Ishikawa (cell line): ENCODE data around the gene ZNF177.

Experiments used
- CEBPB ChIP-seq: IDR thresholded peaks from 2 replicates; pipeline ENCODE4 v1.6.1; 2012
- CREB1 ChIP-seq: IDR thresholded peaks from 2 replicates; pipeline ENCODE4 v1.6.1; 2012; ENCODE audit warnings: low read depth
- EGR1 ChIP-seq: IDR thresholded peaks from 2 replicates; pipeline ENCODE4 v1.6.1; 2012
- EP300 ChIP-seq: IDR thresholded peaks from 2 replicates; pipeline ENCODE4 v1.6.1; 2012; ENCODE audit warnings: borderline replicate concordance
- FOXM1 ChIP-seq: IDR thresholded peaks from 2 replicates; pipeline ENCODE4 v1.6.1; 2012; ENCODE audit warnings: low read depth, borderline replicate concordance
- NFIC ChIP-seq: IDR thresholded peaks from 2 replicates; pipeline ENCODE4 v1.6.1; 2012
- RAD21 ChIP-seq: IDR thresholded peaks from 2 replicates; pipeline ENCODE4 v1.6.1; 2012; ENCODE audit warnings: low read depth
- TAF1 ChIP-seq: IDR thresholded peaks from 2 replicates; pipeline ENCODE4 v1.6.1; 2012; ENCODE audit warnings: low read depth, mild to moderate bottlenecking
- TCF12 ChIP-seq: IDR thresholded peaks from 2 replicates; pipeline ENCODE4 v1.6.1; 2012; ENCODE audit warnings: low read depth
- TEAD4 ChIP-seq: IDR thresholded peaks from 2 replicates; pipeline ENCODE4 v1.6.1; 2012
- USF1 ChIP-seq: IDR thresholded peaks from 2 replicates; pipeline ENCODE4 v1.6.1; 2012
- YY1 ChIP-seq: IDR thresholded peaks from 2 replicates; pipeline ENCODE4 v1.6.1; 2012; ENCODE audit warnings: low read depth
- ZBTB7A ChIP-seq: IDR thresholded peaks from 2 replicates; pipeline ENCODE4 v1.6.1; 2012; ENCODE audit warnings: low read depth
- TF ChIP-seq, protein P1 (sequence below): IDR thresholded peaks from 2 replicates; pipeline ENCODE4 v1.6.1; 2012
- TF ChIP-seq, protein P2 (sequence below): IDR thresholded peaks from 2 replicates; pipeline ENCODE4 v1.6.1; 2012; ENCODE audit warnings: low read depth, mild to moderate bottlenecking

ZNF177 gene

GRCh38 chr19:9362905-9363304, at the start of gene ZNF177:
Gene ZNF177 (plus strand): TSS chr19:9363013. CDS start chr19:9378312, 15,299 bp downstream.
- TF ChIP-seq NFIC (no peak), ZBTB7A (no peak), FOXM1 (no peak), TAF1 (no peak), USF1 (no peak), EGR1 (no peak), TCF12 (no peak), RAD21 (no peak), YY1 (no peak), CEBPB (no peak), TEAD4 (no peak), EP300 (no peak)
- TF ChIP-seq, protein P1, sequence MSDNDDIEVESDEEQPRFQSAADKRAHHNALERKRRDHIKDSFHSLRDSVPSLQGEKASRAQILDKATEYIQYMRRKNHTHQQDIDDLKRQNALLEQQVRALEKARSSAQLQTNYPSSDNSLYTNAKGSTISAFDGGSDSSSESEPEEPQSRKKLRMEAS = no peak
- TF ChIP-seq, protein P2, sequence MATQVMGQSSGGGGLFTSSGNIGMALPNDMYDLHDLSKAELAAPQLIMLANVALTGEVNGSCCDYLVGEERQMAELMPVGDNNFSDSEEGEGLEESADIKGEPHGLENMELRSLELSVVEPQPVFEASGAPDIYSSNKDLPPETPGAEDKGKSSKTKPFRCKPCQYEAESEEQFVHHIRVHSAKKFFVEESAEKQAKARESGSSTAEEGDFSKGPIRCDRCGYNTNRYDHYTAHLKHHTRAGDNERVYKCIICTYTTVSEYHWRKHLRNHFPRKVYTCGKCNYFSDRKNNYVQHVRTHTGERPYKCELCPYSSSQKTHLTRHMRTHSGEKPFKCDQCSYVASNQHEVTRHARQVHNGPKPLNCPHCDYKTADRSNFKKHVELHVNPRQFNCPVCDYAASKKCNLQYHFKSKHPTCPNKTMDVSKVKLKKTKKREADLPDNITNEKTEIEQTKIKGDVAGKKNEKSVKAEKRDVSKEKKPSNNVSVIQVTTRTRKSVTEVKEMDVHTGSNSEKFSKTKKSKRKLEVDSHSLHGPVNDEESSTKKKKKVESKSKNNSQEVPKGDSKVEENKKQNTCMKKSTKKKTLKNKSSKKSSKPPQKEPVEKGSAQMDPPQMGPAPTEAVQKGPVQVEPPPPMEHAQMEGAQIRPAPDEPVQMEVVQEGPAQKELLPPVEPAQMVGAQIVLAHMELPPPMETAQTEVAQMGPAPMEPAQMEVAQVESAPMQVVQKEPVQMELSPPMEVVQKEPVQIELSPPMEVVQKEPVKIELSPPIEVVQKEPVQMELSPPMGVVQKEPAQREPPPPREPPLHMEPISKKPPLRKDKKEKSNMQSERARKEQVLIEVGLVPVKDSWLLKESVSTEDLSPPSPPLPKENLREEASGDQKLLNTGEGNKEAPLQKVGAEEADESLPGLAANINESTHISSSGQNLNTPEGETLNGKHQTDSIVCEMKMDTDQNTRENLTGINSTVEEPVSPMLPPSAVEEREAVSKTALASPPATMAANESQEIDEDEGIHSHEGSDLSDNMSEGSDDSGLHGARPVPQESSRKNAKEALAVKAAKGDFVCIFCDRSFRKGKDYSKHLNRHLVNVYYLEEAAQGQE = no peak

DNA sequence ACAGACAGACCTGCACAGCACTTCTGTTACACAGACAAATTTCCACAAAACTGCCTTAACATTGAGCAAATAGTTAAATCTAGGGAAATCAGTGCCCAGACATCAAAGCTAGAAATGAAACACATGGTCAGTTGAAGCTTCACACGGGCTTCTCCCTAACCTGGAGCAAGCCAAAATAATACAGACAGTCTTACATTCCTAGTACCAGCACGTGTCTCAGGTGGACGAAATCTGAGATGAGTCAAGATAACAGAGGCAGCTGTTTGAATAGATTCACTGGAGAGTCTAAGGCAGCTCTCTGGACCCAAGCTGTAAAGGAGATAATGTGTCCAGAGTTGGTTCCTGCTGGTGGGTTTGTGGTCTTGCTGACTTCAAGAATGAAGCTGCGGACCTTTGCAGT, 49.1 kb upstream of the ZNF177 start:
- TF ChIP-seq NFIC = no peak
- no peak for TF ChIP-seq TEAD4
- TF ChIP-seq, protein P1 = no peak
- TF ChIP-seq CREB1 = no peak
- no peak for TF ChIP-seq CEBPB
- no peak for TF ChIP-seq EGR1

DNA sequence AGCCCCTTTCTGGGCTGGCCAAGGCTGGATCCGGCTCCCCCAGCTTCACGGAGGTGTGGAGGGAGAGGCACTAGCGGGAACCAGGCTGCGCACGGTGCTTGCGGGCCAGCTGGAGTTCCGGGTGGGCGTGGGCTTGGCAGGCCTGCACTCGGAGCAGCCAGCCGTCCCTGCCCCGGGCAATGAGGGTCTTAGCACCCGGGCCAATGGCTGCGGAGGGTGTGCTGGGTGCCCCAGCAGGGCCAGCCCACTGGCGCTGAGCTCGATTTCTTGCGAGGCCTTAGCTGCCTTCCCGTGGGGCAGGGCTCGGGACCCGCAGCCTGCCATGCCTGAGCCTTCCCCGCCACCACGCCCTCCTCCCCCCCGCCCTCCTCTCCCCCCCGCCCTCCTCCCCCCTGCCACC, 41.5 kb upstream of the ZNF177 start:
- TF ChIP-seq RAD21 (no peak), TAF1 (no peak), TCF12 (no peak), CEBPB (no peak), CREB1 (no peak), USF1 (no peak), EP300 (no peak), NFIC (no peak), YY1 (no peak), ZBTB7A (no peak), EGR1 (no peak), FOXM1 (no peak), TEAD4 (no peak)
- TF ChIP-seq, protein P2 = no peak
- TF ChIP-seq, protein P1 = no peak

DNA sequence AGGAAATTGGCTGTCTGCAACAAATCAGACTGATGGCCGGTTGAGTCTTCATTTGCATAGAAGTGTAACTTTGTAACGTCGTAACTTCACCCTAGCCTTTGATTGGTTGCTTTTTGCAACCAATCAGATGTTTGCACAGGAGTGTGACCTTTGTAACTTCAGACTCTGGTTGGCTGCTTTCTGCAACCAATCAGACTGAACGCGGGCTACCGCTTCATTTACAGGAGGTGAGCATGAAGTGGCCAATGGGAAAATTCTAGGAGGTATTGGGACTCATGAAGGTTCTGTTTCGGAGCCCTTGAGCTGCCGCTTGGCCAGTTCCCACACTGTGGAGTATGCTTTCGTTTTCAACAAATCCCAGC, 39.3 kb upstream of the ZNF177 start:
- no peak for TF ChIP-seq TCF12

- TF ChIP-seq TAF1 (no peak), TEAD4 (no peak), YY1 (peak; percentile 88), EGR1 (no peak)
Observed at GRCh38 chr19:9323919-9324583, 38.8 kb upstream of the ZNF177 start, which contains the start of gene ZNF559. Gene ZNF559 (plus strand): TSS chr19:9324179. CDS start chr19:9338550, 14,371 bp downstream.

- TF ChIP-seq, protein P2 = no peak
- TF ChIP-seq TAF1 = no peak
- no peak for TF ChIP-seq FOXM1
- TF ChIP-seq TEAD4 = no peak
- TF ChIP-seq ZBTB7A = no peak
- no peak for TF ChIP-seq EGR1
- TF ChIP-seq NFIC = no peak
- TF ChIP-seq EP300 = no peak
- no peak for TF ChIP-seq RAD21
- TF ChIP-seq USF1 = no peak
Observed at GRCh38 chr19:9324584-9324962, 38.2 kb upstream of the ZNF177 start.
